A549 (cell line): ENCODE measurements around the gene USP46.

Experiments
- CBX8 ChIP-seq: fragments of 200-600 bp; sonication (generic); IDR thresholded peaks from 2 replicates; pipeline ENCODE4 v1.6.1; 2016
- CTCF ChIP-seq: fragments of >200 bp; sonication (Bioruptor Twin); formaldehyde crosslinking; IDR thresholded peaks from 3 replicates; pipeline ENCODE4 v1.5.1; 2016
- ELK1 ChIP-seq: fragments of 150-350 bp; IDR thresholded peaks from 2 replicates; pipeline ENCODE4 v1.6.1; 2014; ENCODE audit warnings: low read depth, mild to moderate bottlenecking, low read length
- EP300 ChIP-seq, 2 experiments: fragments of >200 bp; sonication (Bioruptor Twin); formaldehyde crosslinking; IDR thresholded peaks; 2 replicates in 1 of 2; 3 replicates in 1 of 2; pipeline ENCODE4 v1.6.1; 2016 to 2017
- GATA3 ChIP-seq: IDR thresholded peaks from 2 replicates; pipeline ENCODE4 v1.6.1; 2012; ENCODE audit warnings: borderline replicate concordance
- HMGXB4 ChIP-seq: fragments of 250-450 bp; sonication (Bioruptor Pico); IDR thresholded peaks from 2 replicates; pipeline ENCODE4 v1.5.0; 2021; ENCODE audit warnings: mild to moderate bottlenecking, moderate library complexity, borderline replicate concordance
- MYC ChIP-seq: IDR thresholded peaks from 2 replicates; pipeline ENCODE4 v1.6.1; 2012; ENCODE audit warnings: mild to moderate bottlenecking, inconsistent platforms, low read length, improper control_type of control experiment, borderline replicate concordance
- NPAS2 ChIP-seq: fragments of 250-450 bp; sonication (Bioruptor Pico); IDR thresholded peaks from 2 replicates; pipeline ENCODE4 v1.8.0; 2022; ENCODE audit warnings: mild to moderate bottlenecking, moderate library complexity, borderline replicate concordance
- POLR2A ChIP-seq: IDR thresholded peaks from 2 replicates; pipeline ENCODE4 v1.6.1; 2012; ENCODE audit warnings: mild to moderate bottlenecking, low read length
- POLR2AphosphoS2 ChIP-seq: conservative IDR thresholded peaks from 2 replicates; pipeline ENCODE4 v1.6.1; 2012; ENCODE audit warnings: low read length, improper control_type of control experiment, inconsistent platforms
- RFX5 ChIP-seq: fragments of 450-650 bp; IDR thresholded peaks from 2 replicates; pipeline ENCODE4 v1.7.1; 2014; ENCODE audit warnings: antibody characterized with exemption, mild to moderate bottlenecking, moderate library complexity
- SMC3 ChIP-seq: fragments of >200 bp; sonication (Bioruptor Twin); formaldehyde crosslinking; IDR thresholded peaks from 3 replicates; pipeline ENCODE4 v1.6.1; 2018; ENCODE audit warnings: inconsistent platforms
- TF ChIP-seq, protein P1 (sequence below): IDR thresholded peaks from 2 replicates; pipeline ENCODE4 v1.6.1; 2012

- no peak for TF ChIP-seq CTCF
- no peak for TF ChIP-seq GATA3
- no peak for TF ChIP-seq EP300 (IDR thresholded peaks at IDR 0.05)
- no peak for TF ChIP-seq MYC
- TF ChIP-seq SMC3 = no peak
- no peak for TF ChIP-seq POLR2A
- no peak for TF ChIP-seq POLR2AphosphoS2
- TF ChIP-seq CBX8 = no peak
- TF ChIP-seq NPAS2 (CRISPR knock-in tag) = no peak
- TF ChIP-seq, protein P1, sequence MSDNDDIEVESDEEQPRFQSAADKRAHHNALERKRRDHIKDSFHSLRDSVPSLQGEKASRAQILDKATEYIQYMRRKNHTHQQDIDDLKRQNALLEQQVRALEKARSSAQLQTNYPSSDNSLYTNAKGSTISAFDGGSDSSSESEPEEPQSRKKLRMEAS = no peak
- no peak for TF ChIP-seq ELK1
- TF ChIP-seq RFX5 = no peak
- no peak for TF ChIP-seq HMGXB4 (CRISPR knock-in tag)
Measured at GRCh38 chr4:52627876-52628275, 31.2 kb downstream of the USP46 start.
